Heart left ventricle (tissue), 16 donors: Measurements from ENCODE around the gene SASH3. TPM values are rescaled to one million over a fixed set of nuclear protein-coding genes. Genes with fewer than 3 reads are reported as not detected.
A peak's percentile ranks its signal among the peaks of the same experiment; 100 is the strongest.

ENCODE experiments used
- ATAC-seq, 4 donors: fragments of 200-7000 bp; cut with Tn5 transposase; one replicate each; pipeline ENCODE4 v1.9.1; 2020 to 2022; ENCODE audit warnings: moderate library complexity in 4 of 4, mild to moderate bottlenecking in 3 of 4, moderate number of reproducible peaks in 1 of 4
- DNase-seq, 5 donors: peaks; one replicate each; pipeline ENCODE4 v3.0.0-alpha.2; 2020
- H3K27ac ChIP-seq, 12 donors: fragments of 200-600 bp; sonication (generic) in 4 of 12; one replicate each; pipeline versions ENCODE4 v1.5.0 to v1.8.0; 2016 to 2022; ENCODE audit warnings: mild to moderate bottlenecking in 2 of 12
- H3K27me3 ChIP-seq, 9 donors: fragments of 200-600 bp; sonication (generic) in 2 of 9; one replicate each; pipeline versions ENCODE4 v1.5.1 to v1.8.0; 2016 to 2022; ENCODE audit warnings: mild to moderate bottlenecking in 3 of 9
- H3K36me3 ChIP-seq, 9 donors: fragments of 200-600 bp; sonication (generic) in 2 of 9; one replicate each; pipeline versions ENCODE4 v1.5.0 to v1.8.0; 2018 to 2022; ENCODE audit warnings: mild to moderate bottlenecking in 2 of 9
- H3K4me1 ChIP-seq, 12 donors: fragments of 200-600 bp; sonication (generic) in 4 of 12; one replicate each; pipeline versions ENCODE4 v1.5.0 to v1.8.0; 2016 to 2022; ENCODE audit warnings: mild to moderate bottlenecking in 3 of 12
- H3K4me3 ChIP-seq, 12 donors: fragments of 200-600 bp; sonication (generic) in 4 of 12; one replicate each; pipeline versions ENCODE4 v1.5.0 to v1.8.0; 2017 to 2022; ENCODE audit warnings: mild to moderate bottlenecking in 9 of 12, moderate library complexity in 4 of 12
- H3K9me3 ChIP-seq, 12 donors: fragments of 200-600 bp; sonication (generic) in 4 of 12; one replicate each; pipeline versions ENCODE4 v1.5.0 to v1.8.0; 2016 to 2022; ENCODE audit warnings: mild to moderate bottlenecking in 1 of 12
- POLR2A ChIP-seq, 2 donors: fragments of 450-650 bp; IDR thresholded peaks; one replicate each; pipeline ENCODE4 v1.6.1; 2017; ENCODE audit warnings: antibody characterized with exemption in 2 of 2, mild to moderate bottlenecking in 2 of 2, moderate library complexity in 2 of 2
- WGBS, 4 donors: extraction: QIAGEN DNeasy Blood & Tissue Kit in 2 of 4; methylation state at CpG; one replicate each; pipeline versions ENCODE4 v1.1.5 to v1.1.7; 2013 to 2018; 5-methylcytosine and 5-hydroxymethylcytosine counted together
- intact Hi-C, 10 donors: fragments of 100-400 bp; cut with DNase I; formaldehyde crosslinking; loops; one replicate each; pipeline versions ENCODE4 v1.11.1 to v1.14.2; 2022
- polyA plus RNA-seq, 2 donors: library from polyadenylated mRNA; stranded (reverse); fragments of 200-250 nt; gene quantifications; one replicate each; pipeline ENCODE4 v1.2.3, GENCODE V29; 2013
- total RNA-seq, 9 donors: library from RNA; depleted of rRNA in 2 of 9; stranded (reverse); fragments of >200 nt in 2 of 9; fragmentation: NEBNext Ultra II Directional in 3 of 9; extraction: Animal tissue kit (Norgen Biotek cat#: 25700) in 3 of 9; gene quantifications; one replicate each; pipeline versions ENCODE4 v1.1.0 to v1.2.4, GENCODE V29; 2016 to 2023
- TF ChIP-seq, protein P1 (sequence below), 12 donors: fragments of 200-600 bp; sonication (generic) in 4 of 12; IDR thresholded peaks; one replicate each; pipeline versions ENCODE4 v1.5.0 to v1.8.0; 2018 to 2022; ENCODE audit warnings: antibody characterized with exemption in 12 of 12, mild to moderate bottlenecking in 5 of 12
- donor health status: ischemic (EF 13 %, LVEDD 7.1; RV severe dilation, severe dysfunction).
- donor health status: healthy with polysubstance abuse.
- donor health status: DM: no; HTN: yes; CAD: no.
- donor health status: DM: no; HTN: no; CAD: no.
- donor health status: ischemic (EF 25% LVEDD 6.9; RV normal size, moderate dysfunction).
- donor health status: ischemic (EF 25% LVEDD 5.7; RV mildly dilated, moderate dysfunction).
- donor health status: healthy.
- donor health status: DM: yes; HTN: yes; CAD: no.
- donor health status: ischemic (EF 35%, LVEDD 5.7; RV mildly dilated, moderate dysfunction).
- donor health status: nonischemic (EF 11% LVEDD 7.7; RV severe dilation, severe dysfunction).
- donor health status: DM: yes; HTN: yes; CAD: no.
- donor health status: PGD.
- donor health status: ischemic (EF 29% LVEDD 5.4; RV normal size, mild dysfunction).
- donor health status: nonischemic (EF 23%, LVEDD 6.1; RV moderate dilation, normal function).

SASH3 gene
- total and polyA plus RNA-seq, 11 donors: 0.61 to 27.8 (median 1.6) TPM

DNA sequence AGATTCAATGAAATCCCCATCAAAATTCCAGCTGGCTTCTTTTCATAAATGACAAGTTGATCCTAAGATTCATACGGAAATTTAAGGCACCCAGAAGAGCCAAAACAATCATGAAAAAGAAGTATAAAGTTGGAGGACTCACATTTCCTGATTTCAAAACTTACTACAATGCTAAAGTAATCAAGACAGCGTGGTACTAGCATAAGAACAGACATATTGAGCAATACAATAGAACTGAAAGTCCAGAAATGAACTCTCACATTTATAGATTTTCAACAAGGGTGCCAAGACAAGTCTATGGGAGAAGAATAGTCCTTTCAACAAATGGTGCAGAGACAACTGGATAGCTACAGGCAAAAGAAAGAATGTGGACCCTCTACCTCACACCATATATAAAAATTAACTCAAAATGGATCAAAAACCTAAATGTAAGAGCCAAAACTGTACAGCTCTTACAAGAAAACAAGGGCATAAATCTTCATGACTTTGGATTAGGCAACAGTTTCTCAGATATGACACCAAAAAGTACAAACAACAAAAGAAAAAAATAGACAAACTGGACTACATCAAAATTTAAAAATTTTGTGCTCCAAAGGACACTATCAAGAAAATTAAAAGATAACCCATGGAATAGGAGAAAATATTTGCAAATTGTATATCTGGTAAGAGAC, 28.5 kb downstream of the SASH3 start:
- Histone ChIP-seq H3K36me3 (peaks cover 0 to 54% (median 15%) of the 10 kb centered on the region in 9 donors), H3K27ac (peak overlapping the region in 1 of 12 donors; percentile 66), H3K9me3 (no peaks in the 10 kb centered on the region), H3K27me3 (no peaks in the 10 kb centered on the region), H3K4me1 (peaks cover 0 to 13% (median 0%) of the 10 kb centered on the region in 12 donors), H3K4me3 (no peak overlapping the region)
- intact Hi-C loops: no loop called here
- WGBS, 4 donors: 42 to 73% (median 62%) methylated on average over 2 of the region's 2 CpGs
- no peak for TF ChIP-seq POLR2A (IDR thresholded peaks at IDR 0.05)
- TF ChIP-seq, protein P1, sequence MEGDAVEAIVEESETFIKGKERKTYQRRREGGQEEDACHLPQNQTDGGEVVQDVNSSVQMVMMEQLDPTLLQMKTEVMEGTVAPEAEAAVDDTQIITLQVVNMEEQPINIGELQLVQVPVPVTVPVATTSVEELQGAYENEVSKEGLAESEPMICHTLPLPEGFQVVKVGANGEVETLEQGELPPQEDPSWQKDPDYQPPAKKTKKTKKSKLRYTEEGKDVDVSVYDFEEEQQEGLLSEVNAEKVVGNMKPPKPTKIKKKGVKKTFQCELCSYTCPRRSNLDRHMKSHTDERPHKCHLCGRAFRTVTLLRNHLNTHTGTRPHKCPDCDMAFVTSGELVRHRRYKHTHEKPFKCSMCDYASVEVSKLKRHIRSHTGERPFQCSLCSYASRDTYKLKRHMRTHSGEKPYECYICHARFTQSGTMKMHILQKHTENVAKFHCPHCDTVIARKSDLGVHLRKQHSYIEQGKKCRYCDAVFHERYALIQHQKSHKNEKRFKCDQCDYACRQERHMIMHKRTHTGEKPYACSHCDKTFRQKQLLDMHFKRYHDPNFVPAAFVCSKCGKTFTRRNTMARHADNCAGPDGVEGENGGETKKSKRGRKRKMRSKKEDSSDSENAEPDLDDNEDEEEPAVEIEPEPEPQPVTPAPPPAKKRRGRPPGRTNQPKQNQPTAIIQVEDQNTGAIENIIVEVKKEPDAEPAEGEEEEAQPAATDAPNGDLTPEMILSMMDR (IDR thresholded peaks at IDR 0.05): no peak
- DNase-seq: no peak
- no peak for ATAC-seq

DNA sequence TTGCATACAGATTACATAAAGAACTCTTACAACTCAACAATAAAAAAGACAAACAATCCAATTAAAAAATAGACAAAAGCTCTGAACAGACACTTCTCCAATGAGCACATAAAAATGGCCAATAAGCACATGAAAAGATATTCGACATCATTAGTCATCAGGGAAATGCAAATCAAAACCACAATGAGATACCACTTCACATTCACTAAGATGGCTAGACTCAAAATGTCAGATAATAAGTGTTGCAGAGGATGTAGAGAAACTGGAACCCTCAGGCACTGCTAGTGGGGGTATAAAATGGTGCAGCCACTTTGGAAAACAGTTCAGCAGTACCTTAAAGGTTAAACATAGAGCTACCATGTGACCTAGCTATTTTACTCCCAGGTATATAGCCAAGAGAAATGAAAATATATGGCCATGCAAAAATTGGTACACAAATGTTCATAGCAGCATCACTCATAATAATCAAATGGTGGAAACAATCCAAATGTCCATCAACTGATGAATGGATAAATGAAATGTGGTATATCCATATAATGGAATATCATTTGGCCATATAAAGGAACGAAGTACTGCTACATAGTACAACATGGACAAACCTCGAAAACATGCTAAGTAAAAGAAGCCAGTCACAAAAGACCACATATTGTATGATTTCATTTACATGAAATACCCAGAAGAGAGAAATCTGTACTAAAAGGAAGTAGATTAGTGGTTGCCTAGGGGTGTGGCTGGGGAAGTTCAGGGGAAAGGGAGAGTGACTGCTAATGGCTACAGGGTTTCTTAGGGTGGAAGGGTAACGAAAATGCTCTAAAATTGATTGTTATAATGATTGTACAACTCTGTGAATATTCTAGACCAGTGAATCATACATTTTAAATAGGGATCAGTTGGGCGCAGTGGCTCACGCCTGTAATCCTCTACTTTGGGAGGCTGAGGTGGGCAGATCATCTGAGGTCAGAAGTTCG, 29.4 kb downstream of the SASH3 start:
- no peak overlapping the region for H3K27ac ChIP-seq
- 76 to 96% (median 89%) methylated on average over 7 of the region's 7 CpGs for WGBS, 4 donors
- TF ChIP-seq, protein P1 (IDR thresholded peaks at IDR 0.05): no peak
- no peak for TF ChIP-seq POLR2A (IDR thresholded peaks at IDR 0.05)

DNA sequence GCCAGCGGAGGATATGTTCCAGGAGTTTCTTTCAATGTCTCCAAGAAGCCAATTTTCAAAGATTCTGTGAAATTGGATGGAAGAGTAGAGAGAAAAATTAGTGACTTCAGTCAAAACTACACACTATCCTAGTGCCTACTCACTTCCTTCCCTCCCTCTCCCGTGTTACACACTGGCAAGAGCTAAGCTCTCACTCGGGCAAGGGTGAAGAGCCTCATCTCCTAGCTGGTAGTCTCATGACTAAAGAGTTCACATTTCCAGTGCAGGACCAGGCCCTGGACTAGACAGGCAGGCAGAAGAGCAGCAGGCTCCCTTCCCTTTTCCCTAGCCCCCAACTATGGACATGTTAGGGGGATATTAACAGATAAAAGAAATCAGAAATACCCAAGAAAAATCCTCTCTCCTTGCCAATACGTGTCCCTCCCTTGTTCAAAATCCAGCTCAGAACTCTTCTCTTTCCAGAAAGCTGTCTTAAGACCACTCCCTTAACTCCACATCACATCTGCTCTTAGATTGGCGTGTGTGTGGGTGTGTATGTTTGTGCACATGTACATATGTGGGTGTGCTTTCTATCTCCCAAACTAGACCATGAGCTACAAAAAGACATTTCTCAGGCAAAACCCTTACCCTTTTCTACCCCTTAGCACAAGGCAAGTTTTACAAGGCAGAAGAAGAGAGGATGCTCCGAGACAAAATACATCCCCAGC, 34.1 kb downstream of the SASH3 start:
- peaks cover 0 to 3% (median 0%) of the 10 kb centered on the region in 12 donors for H3K4me1 ChIP-seq
- peaks cover 0 to 38% (median 0%) of the 10 kb centered on the region in 9 donors for H3K36me3 ChIP-seq
- no peak for ATAC-seq

More for the DNA sequence above, 29.4 kb downstream of the SASH3 start:
- intact Hi-C loops: no loop called here
- no peaks in the 10 kb centered on the region for H3K27me3 ChIP-seq
- peaks cover 0 to 57% (median 15%) of the 10 kb centered on the region in 9 donors for H3K36me3 ChIP-seq
- peaks cover 0 to 13% (median 0%) of the 10 kb centered on the region in 12 donors for H3K4me1 ChIP-seq
- ATAC-seq (no peak), DNase-seq (no peak)
- H3K4me3 ChIP-seq: no peak overlapping the region
- no peaks in the 10 kb centered on the region for H3K9me3 ChIP-seq

More for the DNA sequence above, 34.1 kb downstream of the SASH3 start:
- 77 to 91% (median 85%) methylated on average over 6 of the region's 6 CpGs for WGBS, 4 donors
- no peaks in the 10 kb centered on the region for H3K9me3 ChIP-seq
- intact Hi-C loops: loop anchor here in 1 of 10 donors (10.0 kb wide), 1 partner anchor 49 kb away; no protein-coding TSS in a partner anchor
- no peak overlapping the region for H3K4me3 ChIP-seq
- no peaks in the 10 kb centered on the region for H3K27me3 ChIP-seq
- DNase-seq: no peak
- no peak for TF ChIP-seq POLR2A (IDR thresholded peaks at IDR 0.05)
- TF ChIP-seq, protein P1 (IDR thresholded peaks at IDR 0.05): no peak
- H3K27ac ChIP-seq: no peak overlapping the region
